ENCODE results near the gene OR2V1.
"Not testable (repeated sequence)": the region's sequence is repeated elsewhere in the genome, so short reads cannot be mapped to it uniquely, and the experiment has no call there.

The OR2V1 gene

GRCh38 chr5:181097759-181098491 lies 33.0 kb downstream of the OR2V1 start:
- peaks cover 20% of the 10 kb centered on the region for H3K27me3 Mint-ChIP-seq (ENCODE audit: low read depth)

GRCh38 chr5:181097383-181097753 lies 33.6 kb downstream of the OR2V1 start:
- not testable (repeated sequence) for DNase-seq (ENCODE audit: low spot score); H3K27ac Mint-ChIP-seq; H3K4me1 Mint-ChIP-seq (ENCODE audit: low read depth); H3K4me3 Mint-ChIP-seq; H3K36me3 Mint-ChIP-seq (ENCODE audit: low read depth); H3K9me3 Mint-ChIP-seq
- peaks cover 20% of the 10 kb centered on the region for H3K27me3 Mint-ChIP-seq (ENCODE audit: low read depth)

More at GRCh38 chr5:181097759-181098491, 33.0 kb downstream of the OR2V1 start:
- H3K4me1 Mint-ChIP-seq (ENCODE audit: low read depth); H3K4me3 Mint-ChIP-seq; DNase-seq (ENCODE audit: low spot score); H3K27ac Mint-ChIP-seq; H3K36me3 Mint-ChIP-seq (ENCODE audit: low read depth); H3K9me3 Mint-ChIP-seq: not testable (repeated sequence)

- H3K27me3 Mint-ChIP-seq (ENCODE audit: low read depth), result peaks cover 20% of the 10 kb centered on the region
- not testable (repeated sequence) for H3K36me3 Mint-ChIP-seq (ENCODE audit: low read depth); H3K9me3 Mint-ChIP-seq; H3K4me1 Mint-ChIP-seq (ENCODE audit: low read depth); H3K4me3 Mint-ChIP-seq; H3K27ac Mint-ChIP-seq; DNase-seq (ENCODE audit: low spot score)
Measured at GRCh38 chr5:181096721-181097382, 34.1 kb downstream of the OR2V1 start.

- H3K27ac Mint-ChIP-seq; H3K36me3 Mint-ChIP-seq (ENCODE audit: low read depth); H3K4me3 Mint-ChIP-seq; H3K9me3 Mint-ChIP-seq; DNase-seq (ENCODE audit: low spot score); H3K4me1 Mint-ChIP-seq (ENCODE audit: low read depth): not testable (repeated sequence)
- peaks cover 18% of the 10 kb centered on the region for H3K27me3 Mint-ChIP-seq (ENCODE audit: low read depth)
Measured at GRCh38 chr5:181095162-181095561, 35.8 kb downstream of the OR2V1 start.

GRCh38 chr5:181092428-181092827 lies 38.5 kb downstream of the OR2V1 start:
- Mint-ChIP-seq H3K27me3 (ENCODE audit: low read depth) (peaks cover 3% of the 10 kb centered on the region), H3K36me3 (ENCODE audit: low read depth) (no peaks in the 10 kb centered on the region), H3K4me3 (no peak overlapping the region), H3K4me1 (ENCODE audit: low read depth) (no peaks in the 10 kb centered on the region), H3K9me3 (no peaks in the 10 kb centered on the region), H3K27ac (no peak overlapping the region)
- DNase-seq (ENCODE audit: low spot score), result no peak

- Mint-ChIP-seq H3K36me3 (ENCODE audit: low read depth) (no peaks in the 10 kb centered on the region), H3K4me3 (no peak overlapping the region), H3K4me1 (ENCODE audit: low read depth) (no peaks in the 10 kb centered on the region), H3K27ac (no peak overlapping the region), H3K27me3 (ENCODE audit: low read depth) (peaks cover 20% of the 10 kb centered on the region), H3K9me3 (no peaks in the 10 kb centered on the region)
- no peak for DNase-seq (ENCODE audit: low spot score)
Measured at GRCh38 chr5:181088289-181088688, 42.7 kb downstream of the OR2V1 start.

DNA sequence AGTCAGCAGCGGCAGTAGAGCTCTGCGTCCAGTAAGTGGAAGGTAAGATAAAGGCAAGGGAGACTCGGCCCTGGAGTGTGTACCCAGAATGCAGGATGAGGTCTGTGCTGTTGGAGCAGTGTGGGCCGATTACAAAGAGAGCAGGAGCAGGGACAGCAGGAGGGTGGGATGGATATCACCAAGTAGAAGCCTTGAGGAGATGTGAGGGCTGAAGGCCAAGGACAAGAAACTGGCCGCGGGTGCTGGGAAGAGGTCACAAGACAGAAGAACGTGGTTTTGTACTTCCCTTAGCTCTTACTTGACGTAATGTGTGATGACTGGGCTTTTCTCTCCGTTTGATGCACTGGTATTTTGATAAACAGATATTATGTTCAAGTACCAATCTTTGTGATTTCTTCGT lies 43.7 kb downstream of the OR2V1 start:
- no peaks in the 10 kb centered on the region for H3K9me3 Mint-ChIP-seq
- peaks cover 27% of the 10 kb centered on the region for H3K27me3 Mint-ChIP-seq (ENCODE audit: low read depth)
- no peaks in the 10 kb centered on the region for H3K4me1 Mint-ChIP-seq (ENCODE audit: low read depth)
- H3K4me3 Mint-ChIP-seq, result no peak overlapping the region
- DNase-seq (ENCODE audit: low spot score), result no peak
- no peak overlapping the region for H3K27ac Mint-ChIP-seq
- H3K36me3 Mint-ChIP-seq (ENCODE audit: low read depth), result no peaks in the 10 kb centered on the region

DNA sequence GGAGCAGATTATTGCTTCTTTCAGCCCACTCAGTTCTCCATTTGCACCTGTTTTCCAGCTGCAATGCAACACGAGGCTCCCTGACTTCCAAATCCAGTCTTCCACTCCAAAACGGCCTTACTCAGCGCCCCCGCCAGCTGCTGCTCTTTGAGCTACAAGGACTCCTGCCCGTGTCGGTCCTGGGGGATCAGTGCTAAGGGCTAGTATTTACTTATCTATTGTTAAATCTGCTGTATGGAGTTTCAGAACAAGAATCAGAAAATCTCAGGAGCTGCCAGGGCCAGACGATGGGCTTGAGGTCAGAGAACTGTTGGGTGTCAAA lies 44.1 kb downstream of the OR2V1 start:
- no peak overlapping the region for H3K4me3 Mint-ChIP-seq
- DNase-seq (ENCODE audit: low spot score), result no peak
- H3K4me1 Mint-ChIP-seq (ENCODE audit: low read depth), result no peaks in the 10 kb centered on the region
- H3K9me3 Mint-ChIP-seq, result no peaks in the 10 kb centered on the region
- no peaks in the 10 kb centered on the region for H3K36me3 Mint-ChIP-seq (ENCODE audit: low read depth)
- H3K27me3 Mint-ChIP-seq (ENCODE audit: low read depth), result peaks cover 27% of the 10 kb centered on the region
- H3K27ac Mint-ChIP-seq, result no peak overlapping the region

- H3K27me3 Mint-ChIP-seq (ENCODE audit: low read depth), result peaks cover 27% of the 10 kb centered on the region
- H3K36me3 Mint-ChIP-seq (ENCODE audit: low read depth), result no peaks in the 10 kb centered on the region
- H3K4me1 Mint-ChIP-seq (ENCODE audit: low read depth), result no peaks in the 10 kb centered on the region
- no peak overlapping the region for H3K4me3 Mint-ChIP-seq
- no peaks in the 10 kb centered on the region for H3K9me3 Mint-ChIP-seq
- H3K27ac Mint-ChIP-seq, result no peak overlapping the region
- no peak for DNase-seq (ENCODE audit: low spot score)
Measured at GRCh38 chr5:181086026-181086883, 44.7 kb downstream of the OR2V1 start.

DNA sequence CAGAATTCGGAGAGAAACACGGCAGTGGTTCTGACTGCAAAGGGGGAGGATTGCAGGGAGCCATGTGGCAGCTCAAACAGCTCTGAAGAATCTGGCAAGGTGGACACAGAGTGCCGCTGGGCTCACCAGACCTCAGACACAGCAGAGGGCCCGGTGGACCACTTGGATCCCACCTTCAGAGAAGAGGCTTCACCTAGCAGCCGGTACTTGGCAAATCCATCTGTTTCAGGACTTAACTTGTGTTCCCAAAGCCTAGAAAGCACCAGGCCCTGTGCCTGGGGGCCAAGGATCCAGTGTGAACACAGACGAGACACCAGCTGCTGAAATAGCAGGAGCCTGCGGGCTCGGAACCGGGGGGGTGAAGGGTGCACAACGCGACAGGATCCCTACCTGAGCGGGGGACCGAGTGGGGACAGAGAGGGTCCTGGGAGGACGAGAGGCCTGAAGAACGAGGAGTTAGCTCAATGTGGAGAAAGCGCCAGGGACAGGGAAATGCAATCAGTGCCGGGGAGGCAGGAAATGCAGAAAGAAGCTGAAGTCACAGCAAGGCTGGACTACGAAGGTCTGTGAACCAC lies 46.3 kb downstream of the OR2V1 start:
- Mint-ChIP-seq H3K27me3 (ENCODE audit: low read depth) (peaks cover 32% of the 10 kb centered on the region), H3K36me3 (ENCODE audit: low read depth) (no peaks in the 10 kb centered on the region), H3K9me3 (no peaks in the 10 kb centered on the region), H3K27ac (no peak overlapping the region), H3K4me1 (ENCODE audit: low read depth) (no peaks in the 10 kb centered on the region), H3K4me3 (no peak overlapping the region)
- DNase-seq (ENCODE audit: low spot score), result no peak

- H3K9me3 Mint-ChIP-seq, result no peaks in the 10 kb centered on the region
- no peaks in the 10 kb centered on the region for H3K4me1 Mint-ChIP-seq (ENCODE audit: low read depth)
- no peaks in the 10 kb centered on the region for H3K36me3 Mint-ChIP-seq (ENCODE audit: low read depth)
- no peak overlapping the region for H3K4me3 Mint-ChIP-seq
- DNase-seq (ENCODE audit: low spot score), result no peak
- H3K27me3 Mint-ChIP-seq (ENCODE audit: low read depth), result peaks cover 35% of the 10 kb centered on the region
- no peak overlapping the region for H3K27ac Mint-ChIP-seq
Measured at GRCh38 chr5:181081989-181082388, 49.0 kb downstream of the OR2V1 start.

DNA sequence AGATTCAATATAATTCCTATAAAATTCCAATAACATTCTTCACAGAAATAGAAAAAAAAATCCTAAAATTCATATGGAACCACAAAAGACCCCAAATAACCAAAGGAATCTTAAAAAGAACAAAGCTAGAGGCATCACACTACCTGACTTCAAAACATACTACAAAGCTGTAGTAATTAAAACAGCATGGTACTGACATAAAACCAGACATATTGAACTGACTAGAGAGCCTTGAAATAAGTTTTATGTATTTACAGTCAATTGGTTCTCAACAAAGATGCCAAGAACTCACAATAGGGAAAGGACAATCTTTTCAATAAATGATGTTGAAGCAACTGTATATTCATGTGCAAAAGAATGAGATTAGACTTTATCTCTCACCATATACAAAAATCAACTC lies 54.0 kb downstream of the OR2V1 start:
- Mint-ChIP-seq H3K4me3 (no peak overlapping the region), H3K36me3 (ENCODE audit: low read depth) (no peaks in the 10 kb centered on the region), H3K27ac (no peak overlapping the region), H3K4me1 (ENCODE audit: low read depth) (no peaks in the 10 kb centered on the region), H3K27me3 (ENCODE audit: low read depth) (peaks cover 14% of the 10 kb centered on the region), H3K9me3 (no peaks in the 10 kb centered on the region)
- DNase-seq (ENCODE audit: low spot score), result no peak
